Activated T-cell treated with anti-CD3 and anti-CD28 coated beads, Interleukin-2, amount 50 U/mL, for 72 hours (primary cell): ENCODE results near the gene UBQLN4. TPM values are rescaled to one million over a fixed set of nuclear protein-coding genes. Genes with fewer than 3 reads are reported as not detected.
A peak's percentile ranks its signal among the peaks of the same experiment; 100 is the strongest.
"Not testable (repeated sequence)": the region's sequence is repeated elsewhere in the genome, so short reads cannot be mapped to it uniquely, and the experiment has no call there.

ENCODE experiments used
- ATAC-seq, 2 donors: fragments of 150-1000 bp; cut with Tn5 transposase; replicated peaks in 1 of 2; 2 replicates each; pipeline ENCODE4 v1.10.0; 2021; ENCODE audit warnings: moderate library complexity in 2 of 2, mild to moderate bottlenecking in 1 of 2
- DNase-seq, 2 donors: peaks; one replicate each; pipeline ENCODE4 v3.0.0; 2021 to 2022; ENCODE audit warnings: mixed read lengths in 1 of 2
- H3K27ac Mint-ChIP-seq: one replicate; pipeline ENCODE4 v1.8.0; 2022; ENCODE audit warnings: mild to moderate bottlenecking, moderate library complexity, mixed read lengths
- H3K27me3 Mint-ChIP-seq: one replicate; pipeline ENCODE4 v1.8.0; 2022; ENCODE audit warnings: low read depth, mixed read lengths
- H3K36me3 Mint-ChIP-seq, 2 donors: one replicate each; pipeline ENCODE4 v1.8.0; 2022; ENCODE audit warnings: mixed read lengths in 2 of 2, mild to moderate bottlenecking in 1 of 2; ENCODE audit not compliant: insufficient read depth in 2 of 2
- H3K4me1 Mint-ChIP-seq: one replicate; pipeline ENCODE4 v1.8.0; 2022; ENCODE audit warnings: low read depth, mixed read lengths
- H3K4me3 Mint-ChIP-seq, 2 donors: one replicate each; pipeline ENCODE4 v1.8.0; 2022; ENCODE audit warnings: mild to moderate bottlenecking in 2 of 2, mixed read lengths in 2 of 2, moderate library complexity in 2 of 2
- H3K9me3 Mint-ChIP-seq, 2 donors: one replicate each; pipeline ENCODE4 v1.8.0; 2022; ENCODE audit warnings: mixed read lengths in 2 of 2
- total RNA-seq, 2 donors: library from RNA; stranded (reverse); gene quantifications; one replicate each; pipeline ENCODE4 v1.2.3, GENCODE V29; 2022

The UBQLN4 gene
- total RNA-seq, 2 donors from 2014 or later, result 31.4 to 42.6 TPM

GRCh38 chr1:156076609-156077429 lies 23.2 kb upstream of the UBQLN4 start:
- Mint-ChIP-seq H3K36me3 (no peaks in the 10 kb centered on the region), H3K4me3 (peak overlapping the region in 1 of 2 donors; percentile 43), H3K9me3 (no peaks in the 10 kb centered on the region), H3K4me1 (peaks cover 5% of the 10 kb centered on the region), H3K27ac (no peak overlapping the region), H3K27me3 (peaks cover 40% of the 10 kb centered on the region)
- DNase-seq, result peak; percentile 25 to 27
- ATAC-seq, result peak; percentile 54

- Mint-ChIP-seq H3K4me1 (no peaks in the 10 kb centered on the region), H3K27me3 (peaks cover 33% of the 10 kb centered on the region), H3K4me3 (peak overlapping the region in 1 of 2 donors; percentile 18), H3K36me3 (no peaks in the 10 kb centered on the region), H3K27ac (no peak overlapping the region), H3K9me3 (no peaks in the 10 kb centered on the region)
- no peak for ATAC-seq
- no peak for DNase-seq
These were observed 22.2 kb upstream of the UBQLN4 start for GRCh38 chr1:156075775-156076204.

GRCh38 chr1:156075162-156075561 lies 21.6 kb upstream of the UBQLN4 start:
- Mint-ChIP-seq H3K27ac (no peak overlapping the region), H3K27me3 (peaks cover 27% of the 10 kb centered on the region), H3K9me3 (no peaks in the 10 kb centered on the region), H3K36me3 (no peaks in the 10 kb centered on the region), H3K4me1 (no peaks in the 10 kb centered on the region), H3K4me3 (no peak overlapping the region)
- ATAC-seq (no peak), DNase-seq (no peak)

- Mint-ChIP-seq H3K27ac (no peak overlapping the region), H3K27me3 (peaks cover 25% of the 10 kb centered on the region), H3K4me3 (no peak overlapping the region), H3K36me3 (no peaks in the 10 kb centered on the region), H3K9me3 (no peaks in the 10 kb centered on the region), H3K4me1 (no peaks in the 10 kb centered on the region)
- DNase-seq, result no peak
- no peak for ATAC-seq
These were observed 21.1 kb upstream of the UBQLN4 start for GRCh38 chr1:156074661-156075060.

- no peaks in the 10 kb centered on the region for H3K36me3 Mint-ChIP-seq
- ATAC-seq, result no peak
- H3K9me3 Mint-ChIP-seq, result no peaks in the 10 kb centered on the region
- H3K27ac Mint-ChIP-seq, result no peak overlapping the region
- peaks cover 17% of the 10 kb centered on the region for H3K27me3 Mint-ChIP-seq
- no peak overlapping the region for H3K4me3 Mint-ChIP-seq
- no peak for DNase-seq
- H3K4me1 Mint-ChIP-seq, result no peaks in the 10 kb centered on the region
These were observed 20.1 kb upstream of the UBQLN4 start for GRCh38 chr1:156073740-156074139.

- Mint-ChIP-seq H3K4me3 (no peak overlapping the region), H3K9me3 (no peaks in the 10 kb centered on the region), H3K36me3 (no peaks in the 10 kb centered on the region), H3K27me3 (peaks cover 13% of the 10 kb centered on the region), H3K4me1 (no peaks in the 10 kb centered on the region), H3K27ac (no peak overlapping the region)
- ATAC-seq (no peak), DNase-seq (no peak)
These were observed 19.6 kb upstream of the UBQLN4 start for GRCh38 chr1:156073110-156073687.

- no peaks in the 10 kb centered on the region for H3K4me1 Mint-ChIP-seq
- peaks cover 6% of the 10 kb centered on the region for H3K27me3 Mint-ChIP-seq
- H3K36me3 Mint-ChIP-seq, result no peaks in the 10 kb centered on the region
- ATAC-seq (no peak), DNase-seq (no peak)
- H3K27ac Mint-ChIP-seq, result no peak overlapping the region
- no peak overlapping the region for H3K4me3 Mint-ChIP-seq
- H3K9me3 Mint-ChIP-seq, result no peaks in the 10 kb centered on the region
These were observed 18.7 kb upstream of the UBQLN4 start for GRCh38 chr1:156072251-156072650.

- H3K27ac Mint-ChIP-seq, ATAC-seq, H3K4me1 Mint-ChIP-seq, H3K36me3 Mint-ChIP-seq, H3K4me3 Mint-ChIP-seq, H3K9me3 Mint-ChIP-seq, H3K27me3 Mint-ChIP-seq, DNase-seq: not testable (repeated sequence)
These were observed 17.8 kb upstream of the UBQLN4 start for GRCh38 chr1:156071332-156071816.

GRCh38 chr1:156070548-156070947 lies 16.9 kb upstream of the UBQLN4 start:
- no peak overlapping the region for H3K4me3 Mint-ChIP-seq
- H3K27me3 Mint-ChIP-seq, result peaks cover 4% of the 10 kb centered on the region
- DNase-seq, result no peak
- no peaks in the 10 kb centered on the region for H3K36me3 Mint-ChIP-seq
- H3K9me3 Mint-ChIP-seq, result no peaks in the 10 kb centered on the region
- ATAC-seq, result no peak
- no peak overlapping the region for H3K27ac Mint-ChIP-seq
- peaks cover 8% of the 10 kb centered on the region for H3K4me1 Mint-ChIP-seq

GRCh38 chr1:156069490-156070455 lies 16.2 kb upstream of the UBQLN4 start:
- H3K4me1 Mint-ChIP-seq, result peaks cover 16% of the 10 kb centered on the region
- H3K4me3 Mint-ChIP-seq, result no peak overlapping the region
- H3K27ac Mint-ChIP-seq, result no peak overlapping the region
- ATAC-seq, result no peak
- H3K9me3 Mint-ChIP-seq, result no peaks in the 10 kb centered on the region
- no peaks in the 10 kb centered on the region for H3K36me3 Mint-ChIP-seq
- no peaks in the 10 kb centered on the region for H3K27me3 Mint-ChIP-seq
- no peak for DNase-seq

GRCh38 chr1:156067262-156067661 lies 13.7 kb upstream of the UBQLN4 start:
- Mint-ChIP-seq H3K9me3 (no peaks in the 10 kb centered on the region), H3K27me3 (no peaks in the 10 kb centered on the region), H3K4me3 (no peak overlapping the region), H3K27ac (no peak overlapping the region), H3K4me1 (peaks cover 21% of the 10 kb centered on the region), H3K36me3 (no peaks in the 10 kb centered on the region)
- no peak for ATAC-seq
- no peak for DNase-seq

- H3K27ac Mint-ChIP-seq, result no peak overlapping the region
- no peaks in the 10 kb centered on the region for H3K9me3 Mint-ChIP-seq
These were observed 12.3 kb upstream of the UBQLN4 start for GRCh38 chr1:156065871-156066270.

GRCh38 chr1:156065212-156065611 lies 11.6 kb upstream of the UBQLN4 start:
- no peak overlapping the region for H3K4me3 Mint-ChIP-seq
- H3K27me3 Mint-ChIP-seq, result no peaks in the 10 kb centered on the region
- H3K4me1 Mint-ChIP-seq, result peaks cover 26% of the 10 kb centered on the region
- no peaks in the 10 kb centered on the region for H3K36me3 Mint-ChIP-seq
- no peak for DNase-seq
- no peak overlapping the region for H3K27ac Mint-ChIP-seq
- no peaks in the 10 kb centered on the region for H3K9me3 Mint-ChIP-seq
- peak; percentile 40 to 58 for ATAC-seq

More at GRCh38 chr1:156065871-156066270, 12.3 kb upstream of the UBQLN4 start:
- Mint-ChIP-seq H3K36me3 (no peaks in the 10 kb centered on the region), H3K4me1 (peaks cover 24% of the 10 kb centered on the region), H3K27me3 (no peaks in the 10 kb centered on the region), H3K4me3 (no peak overlapping the region)
- DNase-seq (no peak), ATAC-seq (no peak)
